ENCODE data around the gene TMEM132D. TPM values are rescaled to one million over a fixed set of nuclear protein-coding genes. Genes with fewer than 3 reads are reported as not detected.

TMEM132D gene
- total RNA-seq, 1 experiment from 2014 or later: not detected

GRCh38 chr12:129337413-129337812, 566.4 kb downstream of the TMEM132D start:
- TF ChIP-seq REST (IDR thresholded peaks at IDR 0.05; ENCODE audit: insufficient read depth in 1 of 2, low read depth in 2 of 2, low read length in 1 of 2): no peak
- TF ChIP-seq SIN3A (IDR thresholded peaks at IDR 0.05; ENCODE audit: borderline replicate concordance, insufficient read depth, low read depth, low read length): no peak
- no peak for TF ChIP-seq TCF7L2 (IDR thresholded peaks at IDR 0.05; ENCODE audit: low read depth, low read length)
- ATAC-seq (no peak), DNase-seq (ENCODE audit: low read depth, low spot score) (no peak)
- Histone ChIP-seq H3K4me1 (ENCODE audit: control insufficient read depth, insufficient read depth, low read length) (no peaks in the 10 kb centered on the region), H3K4me3 (ENCODE audit: low read depth in 2 of 2, low read length in 2 of 2) (no peak overlapping the region), H3K27me3 (ENCODE audit: control insufficient read depth, insufficient read depth, low read length) (no peaks in the 10 kb centered on the region), H3K9me3 (ENCODE audit: control insufficient read depth, insufficient read depth, low read depth, low read length) (0 out of 2 replicates have a peak, but pooled peaks cover 3% of the 10 kb centered on the region), H3K36me3 (ENCODE audit: control insufficient read depth, insufficient read depth, low read length) (no peaks in the 10 kb centered on the region), H3K27ac (ENCODE audit: low read length) (no peak overlapping the region)
- ChIA-PET POLR2A (no interaction called here), CTCF (no interaction called here)
- intact Hi-C loops (cut with micrococcal nuclease; ENCODE audit: unreplicated experiment): no loop called here
- BruUV-seq (replicated peaks): no TSS peak
- in situ Hi-C loops (cut with HindIII; ENCODE audit: low pct_unique_long_range_greater_than_20kb, low sequenced_read_pairs): no loop called here

- Histone ChIP-seq H3K9me3 (ENCODE audit: control insufficient read depth, insufficient read depth, low read depth, low read length) (0 out of 2 replicates have a peak, but pooled peaks cover 3% of the 10 kb centered on the region), H3K36me3 (ENCODE audit: control insufficient read depth, insufficient read depth, low read length) (no peaks in the 10 kb centered on the region), H3K4me1 (ENCODE audit: control insufficient read depth, insufficient read depth, low read length) (no peaks in the 10 kb centered on the region), H3K27me3 (ENCODE audit: control insufficient read depth, insufficient read depth, low read length) (no peaks in the 10 kb centered on the region), H3K4me3 (ENCODE audit: low read depth in 2 of 2, low read length in 2 of 2) (no peak overlapping the region), H3K27ac (ENCODE audit: low read length) (no peak overlapping the region)
- TF ChIP-seq CTCF (IDR thresholded peaks at IDR 0.05) (no peak), TCF7L2 (IDR thresholded peaks at IDR 0.05; ENCODE audit: low read depth, low read length) (no peak), SIN3A (IDR thresholded peaks at IDR 0.05; ENCODE audit: borderline replicate concordance, insufficient read depth, low read depth, low read length) (no peak), POLR2AphosphoS5 (IDR thresholded peaks at IDR 0.05; ENCODE audit: low read depth, low read length) (no peak), REST (IDR thresholded peaks at IDR 0.05; ENCODE audit: insufficient read depth in 1 of 2, low read depth in 2 of 2, low read length in 1 of 2) (no peak)
- DNase-seq (ENCODE audit: low read depth, low spot score) (no peak), ATAC-seq (no peak)
- POLR2A ChIA-PET: no interaction called here
- CTCF ChIA-PET: no interaction called here
- in situ Hi-C loops (cut with HindIII; ENCODE audit: low pct_unique_long_range_greater_than_20kb, low sequenced_read_pairs) (no loop called here), intact Hi-C loops (cut with micrococcal nuclease; ENCODE audit: unreplicated experiment) (no loop called here)
- BruUV-seq (replicated peaks): no TSS peak
Observed at GRCh38 chr12:129335773-129336172, 568.1 kb downstream of the TMEM132D start.
